SHP77 (cell line): ENCODE measurements around the gene EIF3F.

Source experiments
- DNase-seq, 2 experiments: peaks; one replicate each; lab custom pipeline; 2025; lab: John Stamatoyannopoulos, UW

The EIF3F gene, protein sequence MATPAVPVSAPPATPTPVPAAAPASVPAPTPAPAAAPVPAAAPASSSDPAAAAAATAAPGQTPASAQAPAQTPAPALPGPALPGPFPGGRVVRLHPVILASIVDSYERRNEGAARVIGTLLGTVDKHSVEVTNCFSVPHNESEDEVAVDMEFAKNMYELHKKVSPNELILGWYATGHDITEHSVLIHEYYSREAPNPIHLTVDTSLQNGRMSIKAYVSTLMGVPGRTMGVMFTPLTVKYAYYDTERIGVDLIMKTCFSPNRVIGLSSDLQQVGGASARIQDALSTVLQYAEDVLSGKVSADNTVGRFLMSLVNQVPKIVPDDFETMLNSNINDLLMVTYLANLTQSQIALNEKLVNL

DNA sequence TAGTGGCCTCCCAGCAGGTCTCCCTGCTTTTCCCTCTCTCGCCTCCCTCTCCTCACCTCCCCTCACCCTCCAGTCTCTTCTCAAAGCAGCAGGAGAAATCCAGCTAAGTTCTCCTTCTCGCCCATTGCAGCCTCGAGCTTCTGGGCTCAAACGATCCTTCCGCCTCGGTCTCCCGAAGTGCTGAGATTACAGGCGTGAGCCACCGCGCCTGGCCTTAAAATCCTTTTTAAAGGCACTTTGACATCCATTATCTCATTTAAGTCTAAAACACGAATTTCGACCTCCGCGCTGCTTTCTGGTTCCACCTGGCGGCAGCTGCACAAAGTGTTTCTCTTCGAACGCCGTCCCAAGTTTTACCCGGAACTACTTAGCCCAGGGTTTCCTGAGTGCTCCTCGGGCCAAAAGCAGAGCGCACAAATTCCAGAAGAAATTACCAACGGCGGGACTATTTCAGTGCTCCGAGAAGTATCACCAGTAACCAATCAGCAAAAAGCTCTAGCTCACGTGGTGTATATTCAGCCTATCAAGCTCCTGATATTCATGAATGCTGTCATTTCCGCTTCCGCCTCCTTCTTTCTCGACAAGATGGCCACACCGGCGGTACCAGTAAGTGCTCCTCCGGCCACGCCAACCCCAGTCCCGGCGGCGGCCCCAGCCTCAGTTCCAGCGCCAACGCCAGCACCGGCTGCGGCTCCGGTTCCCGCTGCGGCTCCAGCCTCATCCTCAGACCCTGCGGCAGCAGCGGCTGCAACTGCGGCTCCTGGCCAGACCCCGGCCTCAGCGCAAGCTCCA lies at the start of gene EIF3F:
TSS of gene EIF3F (plus strand) at position 570 of the 792 bp plus-strand sequence. CDS start at position 586, 16 bp downstream.
- DNase-seq = peak; percentile 91 to 92

DNA sequence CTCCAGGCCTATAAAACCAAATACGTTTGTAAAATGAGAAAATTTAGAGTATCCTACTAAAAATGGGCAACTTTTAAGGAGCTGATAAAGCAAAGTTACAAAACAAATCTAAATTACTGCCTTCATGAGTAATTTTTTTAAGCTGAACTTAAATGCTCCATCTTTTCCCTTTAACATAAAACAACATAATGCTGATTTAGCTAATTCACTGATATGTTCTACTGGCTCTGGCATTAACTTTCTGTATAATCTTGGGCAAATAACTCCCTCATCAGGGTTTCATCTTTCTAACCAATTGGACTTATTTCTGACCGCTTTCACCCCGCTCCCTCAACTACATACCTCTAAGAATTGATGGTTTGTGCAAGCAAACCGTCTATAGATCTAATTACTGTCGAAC lies 46.0 kb upstream of the EIF3F start:
- DNase-seq = no peak

DNA sequence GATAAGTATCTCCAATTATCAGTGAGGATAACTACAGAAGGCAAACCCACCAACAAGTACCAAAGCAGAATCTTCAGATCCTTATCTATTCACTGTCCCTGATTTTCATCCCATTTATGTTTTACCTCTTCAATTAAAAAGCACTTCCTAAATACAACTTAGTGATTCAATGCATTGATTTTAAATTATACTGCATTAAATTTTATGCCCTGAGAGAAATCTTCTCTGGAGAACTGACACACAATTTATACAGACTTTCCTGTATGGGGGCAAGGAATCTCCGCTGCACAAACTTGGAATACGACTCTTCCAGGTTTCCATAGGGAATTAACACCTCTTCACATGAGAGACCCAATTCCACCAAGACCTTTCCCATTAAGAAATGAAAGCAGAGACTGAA lies 45.5 kb upstream of the EIF3F start, which contains the start of gene OR10A3:
TSS of gene OR10A3 (minus strand) at position 101 of the 400 bp plus-strand sequence. CDS start 2,188 bp downstream, outside the sequence.
- DNase-seq = no peak

DNA sequence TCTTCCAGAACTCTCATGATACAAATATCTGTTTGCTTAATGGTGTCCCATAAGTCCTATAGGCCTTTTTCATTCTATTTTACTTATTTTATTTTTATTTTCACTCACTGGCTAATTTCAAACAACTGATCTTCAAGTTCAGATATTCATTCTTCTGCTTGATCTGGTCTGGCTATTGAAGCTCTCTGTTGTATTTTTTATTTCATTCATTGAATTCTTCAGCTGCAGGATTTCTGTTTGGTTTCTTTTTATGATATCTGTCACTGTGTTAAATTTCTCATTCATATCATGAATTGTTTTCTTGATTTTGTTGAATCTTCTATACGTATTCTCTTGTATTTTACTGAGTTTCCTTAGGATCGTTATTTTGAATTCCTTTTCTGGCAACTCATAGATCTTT lies 43.0 kb upstream of the EIF3F start:
- DNase-seq = no peak

DNA sequence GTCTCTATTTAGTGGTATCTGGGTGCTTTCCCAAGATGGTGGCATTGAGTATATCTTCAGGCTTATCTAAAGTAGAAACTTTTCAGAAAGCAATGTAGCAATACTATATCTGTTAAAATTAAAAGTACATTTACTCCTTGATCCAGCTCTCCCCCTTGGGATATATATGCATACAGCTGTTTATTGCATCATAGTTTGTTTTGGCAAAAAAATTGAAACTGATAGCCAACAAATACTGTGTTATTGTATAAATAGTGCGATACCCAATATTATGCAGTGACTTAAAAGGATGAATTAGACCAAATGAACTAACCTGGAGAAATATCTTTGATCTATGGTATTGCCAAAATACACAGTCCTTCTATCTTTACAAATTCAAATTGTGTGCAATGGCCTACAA lies 37.2 kb upstream of the EIF3F start:
- no peak for DNase-seq

DNA sequence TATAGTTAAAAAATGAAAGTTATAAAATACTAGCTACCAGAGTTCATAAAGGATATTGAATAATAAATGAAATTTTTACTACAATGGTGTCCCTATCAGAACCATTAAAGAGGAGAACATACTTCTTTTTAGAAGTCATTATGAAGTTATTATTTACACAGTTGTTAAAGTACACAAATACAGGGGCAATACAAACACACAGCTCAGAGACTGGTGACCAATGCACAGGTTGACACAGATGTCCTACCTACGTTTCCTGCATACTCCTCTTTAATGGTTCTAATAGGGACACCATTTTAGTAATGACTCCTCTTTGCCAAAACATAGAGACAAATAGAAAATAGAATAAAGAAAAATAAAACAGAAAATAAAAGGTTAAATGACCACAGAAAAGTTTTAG lies 31.9 kb upstream of the EIF3F start:
- DNase-seq = no peak

DNA sequence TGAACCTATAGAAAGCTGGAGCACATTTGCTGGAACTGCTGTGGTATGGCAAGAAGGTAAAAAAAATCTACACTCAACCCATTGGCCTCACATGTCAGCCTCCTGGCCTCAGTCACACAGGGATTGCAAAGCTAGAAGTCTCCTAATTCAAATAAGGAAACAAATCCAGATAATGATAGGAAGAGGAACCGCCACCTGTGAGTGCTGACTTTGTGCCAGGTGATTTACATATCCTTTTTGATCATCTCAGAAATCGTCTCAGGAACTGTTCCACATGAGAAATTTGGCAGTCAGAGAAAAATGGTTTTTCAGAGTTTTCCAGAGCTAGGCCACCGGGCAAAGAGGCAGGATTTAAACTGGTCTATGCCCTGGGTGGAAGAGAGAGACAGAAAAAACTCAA lies 22.9 kb upstream of the EIF3F start:
- DNase-seq = no peak

DNA sequence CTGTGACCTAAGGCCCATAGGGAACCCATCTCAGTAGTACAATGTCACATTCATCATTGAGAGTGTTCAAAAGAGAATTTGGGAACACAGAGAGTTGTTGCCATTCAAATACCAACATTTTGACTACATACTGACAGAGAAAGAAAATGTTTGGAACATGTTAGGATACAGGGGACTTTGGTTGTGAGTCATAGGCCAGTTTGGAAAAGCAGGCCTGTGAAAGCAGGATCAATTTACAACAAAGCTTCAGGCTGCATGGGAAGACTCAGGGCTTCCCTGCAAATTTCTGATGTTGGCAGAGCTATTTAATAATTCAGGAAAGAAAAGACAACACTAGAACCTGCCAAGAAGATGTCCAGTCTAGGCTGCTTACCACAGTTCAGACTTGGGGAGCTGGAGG lies 22.3 kb upstream of the EIF3F start:
- DNase-seq = no peak

DNA sequence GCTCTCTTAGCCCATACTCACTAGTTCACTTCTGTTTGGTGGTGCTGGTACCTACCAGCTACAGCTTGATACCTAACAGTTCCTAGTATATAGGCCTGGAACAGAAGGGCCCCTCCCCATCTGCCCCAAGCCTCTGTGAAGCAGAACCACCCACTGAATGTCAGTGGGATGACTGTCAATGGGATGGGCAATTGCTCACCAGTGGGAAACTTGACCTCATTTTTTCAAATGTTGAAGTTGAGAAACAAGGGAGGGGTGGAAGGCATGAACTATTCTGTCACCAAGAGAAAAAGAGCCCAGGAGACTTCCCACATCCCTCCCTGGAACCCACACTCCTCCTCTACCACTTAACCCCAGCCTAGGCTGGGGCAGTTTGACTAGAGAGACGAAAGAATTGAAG lies 21.8 kb upstream of the EIF3F start, which contains the start of gene NLRP10:
TSS of gene NLRP10 (minus strand) at position 62 of the 400 bp plus-strand sequence. CDS start 1,952 bp downstream, outside the sequence.
- DNase-seq = no peak

DNA sequence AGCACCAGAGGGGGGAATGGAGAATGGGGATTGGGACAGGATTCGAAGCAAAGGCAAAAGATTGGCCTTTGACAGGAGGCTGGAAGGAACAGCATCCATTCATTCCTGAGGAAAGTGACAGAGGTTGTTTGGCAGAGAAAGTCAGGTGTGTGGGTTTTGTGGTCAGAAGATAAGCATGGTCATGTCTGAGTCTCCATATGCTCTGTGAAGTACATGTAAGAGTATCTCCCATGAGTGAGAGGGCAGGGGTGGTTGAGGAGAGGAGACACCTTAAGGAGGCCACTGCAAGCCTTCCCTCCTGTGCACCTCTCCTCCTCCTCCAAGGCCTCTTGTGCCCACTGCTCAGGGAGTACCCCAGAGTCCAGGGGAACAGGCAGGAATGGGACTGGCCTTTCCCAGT lies 20.0 kb upstream of the EIF3F start:
- no peak for DNase-seq

DNA sequence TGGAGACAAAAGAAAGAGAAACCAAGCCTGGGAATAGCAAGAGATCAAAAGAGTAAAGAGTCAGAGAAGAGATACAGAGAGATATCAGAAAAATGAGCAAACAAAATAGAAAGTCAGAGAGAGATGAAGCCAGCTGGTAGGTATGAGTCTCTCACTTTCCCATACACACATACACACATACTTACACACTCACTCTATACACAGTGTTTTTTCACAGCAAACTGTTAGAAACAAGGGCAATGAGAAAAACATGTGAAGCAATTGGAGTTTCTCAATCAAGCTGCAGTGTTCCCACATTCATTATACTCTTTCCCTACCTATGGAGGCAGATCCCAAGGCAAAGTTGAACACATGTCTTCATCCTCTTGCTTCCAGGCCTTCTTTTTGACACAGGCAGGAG lies 19.3 kb upstream of the EIF3F start:
- no peak for DNase-seq

DNA sequence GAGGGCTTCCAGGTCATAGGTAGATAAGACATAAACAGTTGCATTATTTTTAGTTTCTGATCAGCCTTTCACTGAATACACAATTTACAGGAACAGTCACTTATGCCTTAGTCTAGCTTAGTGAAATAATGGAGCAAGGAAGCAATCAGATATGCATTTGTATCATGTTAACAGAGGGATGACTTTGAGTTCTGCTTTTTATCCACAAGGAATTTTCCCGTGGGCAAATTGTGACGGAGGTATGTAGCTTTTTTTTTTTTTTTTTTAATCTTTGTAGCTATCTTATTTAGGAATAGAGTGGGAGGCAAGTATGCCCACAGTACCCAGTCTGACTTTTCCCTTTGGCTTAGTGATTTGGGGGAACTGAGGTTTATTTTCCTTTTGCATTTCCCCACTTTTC lies 18.5 kb upstream of the EIF3F start:
- no peak for DNase-seq

DNA sequence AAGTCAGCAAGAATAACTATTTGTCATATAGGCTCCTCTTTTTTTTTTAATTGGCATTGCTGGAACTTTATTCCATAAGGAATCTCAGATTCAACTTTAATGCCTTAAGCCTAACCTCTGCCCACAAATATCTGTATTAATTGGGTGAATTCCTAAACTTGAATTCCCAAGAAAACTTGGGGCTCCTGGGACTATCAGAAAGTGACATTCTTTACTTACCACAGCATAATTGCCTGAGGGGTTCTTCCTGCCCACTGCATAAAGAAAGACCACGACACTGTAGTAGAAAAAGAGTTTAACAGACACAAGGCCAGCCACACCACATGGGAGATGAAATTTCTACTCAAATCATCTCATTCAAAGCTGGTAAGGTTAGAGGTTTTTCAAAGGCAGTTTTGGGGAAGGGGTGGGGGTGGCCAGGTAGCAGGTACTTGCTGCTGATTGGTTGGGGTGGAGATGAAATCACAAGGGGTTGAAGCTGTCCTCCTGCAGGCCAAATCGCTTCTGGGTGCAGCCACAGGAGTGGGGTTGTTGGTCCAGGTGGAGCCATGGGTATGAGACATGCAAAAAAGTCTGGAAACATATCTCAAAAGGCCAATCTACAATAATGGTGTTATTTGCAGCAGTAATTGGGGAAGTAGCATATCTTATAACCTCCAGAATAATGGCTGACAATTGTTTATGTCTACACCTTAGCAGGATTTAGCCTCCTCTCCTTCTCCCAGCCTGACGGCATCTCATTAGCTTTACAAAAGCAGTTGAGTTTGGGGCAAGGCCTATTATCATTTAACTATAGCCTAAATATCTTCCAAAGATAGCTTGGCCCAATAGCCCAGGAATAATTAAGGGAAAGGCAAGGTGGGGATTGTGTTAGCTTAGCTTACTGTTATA lies 17.1 kb upstream of the EIF3F start:
- DNase-seq = no peak

DNA sequence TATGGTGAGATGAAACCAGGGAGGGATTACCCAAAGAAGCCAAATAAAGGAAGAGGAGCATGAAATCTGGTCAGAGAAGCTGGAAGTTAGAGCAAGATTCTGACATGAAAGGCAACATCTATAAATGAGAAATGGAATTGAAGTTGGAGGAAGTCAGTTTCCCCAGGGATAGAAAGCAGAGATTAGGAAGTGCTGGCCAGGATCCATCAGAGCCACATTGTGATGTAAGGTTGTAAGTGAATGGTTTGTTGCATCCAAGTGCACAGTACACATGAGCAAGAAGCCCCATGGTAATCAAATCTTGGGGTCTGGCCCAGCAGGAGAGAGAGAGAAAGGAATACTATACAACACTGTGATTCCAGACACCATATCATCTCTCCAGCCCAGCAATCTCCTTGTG lies 15.3 kb upstream of the EIF3F start:
- DNase-seq = no peak

DNA sequence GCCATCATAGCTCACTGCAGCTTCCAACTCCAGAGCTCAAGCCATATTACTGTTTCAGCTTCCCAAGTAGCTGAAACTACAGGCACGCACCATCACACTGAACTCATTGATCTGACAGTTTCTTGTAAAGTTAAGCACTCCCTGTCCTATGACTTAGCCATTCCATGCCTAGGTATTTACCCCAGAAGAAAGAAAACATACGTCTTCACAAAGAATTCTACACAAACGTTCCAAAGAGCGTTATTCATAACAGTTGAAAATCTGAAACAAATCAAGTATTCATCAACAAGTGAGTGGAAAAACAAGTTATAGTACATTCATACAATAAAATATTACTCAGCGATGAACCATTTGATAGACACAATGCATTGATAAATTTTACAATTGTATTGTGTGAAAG lies 14.1 kb upstream of the EIF3F start:
- DNase-seq = no peak

DNA sequence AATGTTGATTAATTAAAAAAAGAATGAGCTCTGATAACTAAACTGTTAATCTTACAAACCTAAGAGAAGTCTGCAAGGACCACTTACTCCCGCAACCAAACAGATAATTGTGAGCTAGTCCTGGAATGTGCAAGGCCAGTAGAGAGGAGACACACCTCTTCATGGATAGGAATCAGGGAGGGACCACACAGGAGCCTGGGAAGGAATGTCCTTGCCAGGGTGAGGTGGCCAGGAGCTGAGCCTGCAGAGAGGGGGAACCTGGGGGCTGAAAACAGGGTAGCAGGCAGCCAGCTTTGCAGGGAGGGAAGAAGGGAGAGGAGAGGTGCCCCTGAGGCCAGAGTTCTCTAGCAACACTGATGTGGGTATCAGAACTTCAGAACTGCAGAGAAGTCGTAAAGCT lies 12.5 kb upstream of the EIF3F start:
- no peak for DNase-seq

DNA sequence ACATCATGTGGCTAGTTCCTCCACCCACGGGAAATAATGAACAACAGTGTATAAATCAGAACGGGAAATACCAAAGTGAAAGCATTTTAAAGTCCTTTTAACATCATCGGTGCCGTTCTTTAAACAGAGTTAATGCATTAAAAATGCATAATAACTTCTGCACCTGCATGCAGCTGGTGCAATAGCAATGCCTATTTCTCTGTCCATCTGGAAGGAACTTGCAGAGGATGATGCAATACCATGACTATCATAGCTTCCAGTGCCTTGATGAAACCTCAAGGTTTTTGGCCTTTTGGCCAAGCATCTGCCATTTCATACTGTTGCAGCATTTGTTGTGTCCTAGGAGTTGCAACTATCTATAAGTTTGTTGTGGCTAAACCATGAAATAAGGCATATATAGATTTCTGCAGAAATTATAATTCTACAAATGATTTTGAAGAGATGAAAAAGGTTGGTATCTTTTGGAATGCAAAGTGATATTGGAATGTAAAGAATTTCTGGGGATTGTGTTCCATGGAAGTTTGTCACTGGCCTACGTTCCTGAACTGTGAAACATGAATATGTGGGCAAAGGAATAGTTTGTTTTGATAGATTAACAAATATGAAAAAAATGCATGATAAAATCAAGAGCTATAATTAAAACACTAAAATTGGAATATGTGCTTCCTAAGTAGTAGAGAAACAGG lies 9.8 kb upstream of the EIF3F start:
- DNase-seq = no peak

DNA sequence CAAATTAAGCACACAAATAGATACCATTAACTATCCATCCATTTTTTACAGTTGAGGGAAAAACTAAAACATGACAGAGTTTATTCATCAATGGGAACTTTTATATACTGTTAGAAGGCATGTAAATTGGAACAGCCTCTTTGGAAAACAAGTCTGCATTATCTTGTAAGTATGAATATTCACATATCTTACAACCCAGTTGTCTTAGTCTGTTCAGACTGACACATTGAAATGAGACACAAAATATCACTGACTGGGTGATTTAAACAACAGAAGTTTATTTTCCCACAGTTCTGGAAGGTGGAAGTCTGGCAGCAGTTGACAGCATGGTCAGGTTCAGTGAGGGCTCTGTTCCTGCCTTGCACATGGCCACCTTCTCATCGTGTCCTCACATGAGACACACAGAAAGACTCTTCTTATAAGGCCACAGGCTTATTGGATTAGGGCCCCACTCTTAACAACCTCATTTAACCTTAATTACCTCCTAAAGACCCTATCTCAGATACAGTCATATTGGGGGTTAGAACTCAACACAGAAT lies 5.4 kb upstream of the EIF3F start:
- DNase-seq = no peak

DNA sequence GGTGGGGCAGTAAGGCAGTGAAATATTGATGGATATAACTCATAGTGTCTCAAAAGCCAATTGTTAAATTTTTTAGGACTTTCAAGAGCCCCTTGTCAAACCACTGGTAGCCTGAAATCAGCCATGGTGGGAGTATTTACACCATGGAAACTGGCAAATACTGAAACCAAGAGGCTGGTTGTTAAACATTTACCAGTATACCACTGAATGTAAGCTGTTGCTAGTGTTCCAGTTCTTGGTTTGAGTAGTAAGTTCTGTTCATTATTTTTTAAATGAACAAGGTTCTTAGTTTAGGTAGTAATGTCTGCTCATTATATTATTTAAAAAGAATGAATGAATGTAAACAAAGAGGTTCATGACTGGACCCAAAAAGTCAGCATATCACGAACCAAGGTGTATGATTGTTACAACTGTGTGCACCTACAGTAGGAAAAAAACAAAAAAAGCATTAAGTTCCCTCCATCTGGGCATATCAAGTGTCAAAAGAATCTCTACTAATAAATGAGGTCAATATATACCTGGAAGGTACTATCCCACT lies 4.5 kb upstream of the EIF3F start:
- no peak for DNase-seq

DNA sequence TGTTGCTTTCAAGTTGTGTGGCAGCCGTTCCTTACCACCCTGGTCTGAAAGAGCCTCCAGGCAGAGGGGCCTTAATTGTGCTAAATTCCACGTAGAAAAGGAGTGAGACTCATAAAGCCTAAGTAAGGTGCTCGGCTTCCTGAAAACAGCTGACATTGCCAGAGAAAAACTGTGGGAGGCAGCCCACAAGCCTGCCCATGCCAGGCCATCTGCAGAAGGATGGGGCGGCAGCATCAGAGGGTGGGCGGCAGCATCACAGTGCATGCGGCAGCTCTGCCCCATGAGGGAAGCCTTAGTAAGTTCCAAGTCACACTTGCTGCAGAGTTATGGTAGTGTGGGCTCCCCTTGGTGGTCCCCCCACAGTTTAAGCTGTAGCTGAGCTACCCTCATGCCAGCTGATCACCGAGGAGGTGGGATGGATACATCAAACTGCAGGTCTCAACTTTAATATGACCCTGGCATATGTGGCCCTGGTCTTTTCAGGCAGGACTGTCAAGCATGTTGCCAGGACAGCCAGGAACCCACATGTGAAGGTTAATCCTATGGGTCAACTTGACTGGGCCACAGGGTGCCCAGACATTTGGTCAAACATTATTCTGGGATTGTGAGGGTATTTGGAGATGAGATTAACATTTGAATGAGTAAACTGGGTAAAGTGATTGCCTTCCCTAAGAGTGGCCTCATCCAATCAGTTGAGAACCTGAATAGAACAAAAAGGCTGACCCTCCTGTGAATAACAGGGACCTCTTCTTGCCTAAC lies 3.1 kb upstream of the EIF3F start:
- DNase-seq = no peak
